GM23338 (cell line): ENCODE data around the gene EIF2B5. TPM values are rescaled to one million over a fixed set of nuclear protein-coding genes. Genes with fewer than 3 reads are reported as not detected.

Experiments
- ATAC-seq: fragments of 200-7000 bp; cut with Tn5 transposase; 3 replicates; pipeline ENCODE4 v1.9.1; 2020
- DNase-seq: peaks from one replicate; pipeline ENCODE4 v3.0.0-alpha.2; 2015; ENCODE audit warnings: low spot score
- H2AFZ ChIP-seq: fragments of 200-600 bp; sonication (generic); 2 replicates; pipeline ENCODE4 v1.8.0; 2016; ENCODE audit warnings: antibody characterized with exemption, mild to moderate bottlenecking, moderate library complexity
- H3F3A ChIP-seq: fragments of 200-600 bp; sonication (generic); replicated peaks from 2 replicates; pipeline ENCODE4 v1.8.0; 2017; ENCODE audit warnings: antibody characterized with exemption, mixed run types, low read depth
- H3K27ac ChIP-seq: fragments of 200-600 bp; sonication (generic); 2 replicates; pipeline ENCODE4 v1.6.1; 2016; ENCODE audit warnings: low read depth
- H3K27me3 ChIP-seq: fragments of 200-600 bp; sonication (generic); 2 replicates; pipeline ENCODE4 v1.8.0; 2016; ENCODE audit warnings: mild to moderate bottlenecking, mixed run types, moderate library complexity; ENCODE audit not compliant: insufficient read depth
- H3K36me3 ChIP-seq: fragments of 200-600 bp; sonication (generic); 2 replicates; pipeline ENCODE4 v1.8.0; 2016; ENCODE audit warnings: mild to moderate bottlenecking; ENCODE audit not compliant: insufficient read depth
- H3K4me1 ChIP-seq: fragments of 200-600 bp; sonication (generic); 2 replicates; pipeline ENCODE4 v1.8.0; 2016; ENCODE audit warnings: mild to moderate bottlenecking, moderate library complexity; ENCODE audit not compliant: insufficient read depth
- H3K4me2 ChIP-seq: fragments of 200-600 bp; sonication (generic); 2 replicates; pipeline ENCODE4 v1.7.1; 2017; ENCODE audit warnings: mixed run types
- H3K4me3 ChIP-seq: fragments of 200-600 bp; sonication (generic); 2 replicates; pipeline ENCODE4 v1.6.1; 2016; ENCODE audit warnings: mixed run types
- H3K79me2 ChIP-seq: fragments of 200-600 bp; sonication (generic); replicated peaks from 2 replicates; pipeline ENCODE4 v1.8.0; 2017; ENCODE audit warnings: mild to moderate bottlenecking; ENCODE audit not compliant: insufficient read depth
- H3K9me2 ChIP-seq: fragments of 200-600 bp; sonication (generic); 2 replicates; pipeline ENCODE4 v1.8.0; 2017; ENCODE audit not compliant: insufficient read depth
- H4K20me1 ChIP-seq: fragments of 200-600 bp; sonication (generic); replicated peaks from 2 replicates; pipeline ENCODE4 v1.8.0; 2017; ENCODE audit warnings: mild to moderate bottlenecking; ENCODE audit not compliant: insufficient read depth
- H3K27ac Mint-ChIP-seq: 2 replicates; pipeline ENCODE4 v1.8.0; 2020; ENCODE audit warnings: inconsistent platforms, mild to moderate bottlenecking, moderate library complexity, mixed read lengths
- H3K27me3 Mint-ChIP-seq: 3 replicates; pipeline ENCODE4 v1.8.0; 2022; ENCODE audit warnings: low read depth, mild to moderate bottlenecking, moderate library complexity, mixed read lengths, inconsistent platforms; ENCODE audit not compliant: insufficient read depth, poor library complexity
- H3K36me3 Mint-ChIP-seq: 3 replicates; pipeline ENCODE4 v1.8.0; 2021; ENCODE audit warnings: low read depth, mild to moderate bottlenecking, inconsistent platforms, moderate library complexity, mixed read lengths
- H3K4me1 Mint-ChIP-seq: 3 replicates; pipeline ENCODE4 v1.8.0; 2020; ENCODE audit warnings: mild to moderate bottlenecking, inconsistent platforms, mixed read lengths
- H3K4me3 Mint-ChIP-seq: 3 replicates; pipeline ENCODE4 v1.8.0; 2021; ENCODE audit warnings: moderate library complexity, mild to moderate bottlenecking, inconsistent platforms, mixed read lengths
- H3K9me3 Mint-ChIP-seq: 3 replicates; pipeline ENCODE4 v1.8.0; 2020; ENCODE audit warnings: moderate library complexity, mild to moderate bottlenecking, inconsistent platforms, mixed read lengths
- CREB1 ChIP-seq: fragments of 250-450 bp; sonication (Bioruptor Pico); IDR thresholded peaks from 2 replicates; pipeline ENCODE4 v1.5.0; 2020; ENCODE audit warnings: low read depth, mild to moderate bottlenecking, moderate library complexity
- CTCF ChIP-seq, 2 experiments: fragments of 200-600 bp in 1 of 2; sonication (generic) in 1 of 2; conservative IDR thresholded peaks; 2 replicates each; pipeline versions ENCODE4 v1.5.1 to v1.6.1; 2016 to 2017; ENCODE audit warnings: antibody characterized with exemption in 2 of 2, low read depth in 2 of 2, mild to moderate bottlenecking in 2 of 2, moderate library complexity in 1 of 2
- ETS1 ChIP-seq: IDR thresholded peaks from 2 replicates; pipeline ENCODE4 v1.6.1; 2016; ENCODE audit warnings: antibody characterized with exemption
- EZH2 ChIP-seq: fragments of 200-600 bp; sonication (generic); IDR thresholded peaks from one replicate; pipeline ENCODE4 v1.8.0; 2017; ENCODE audit warnings: antibody characterized with exemption, mild to moderate bottlenecking, low read depth; ENCODE audit not compliant: unreplicated experiment
- EZH2phosphoT487 ChIP-seq: fragments of 200-600 bp; sonication (generic); IDR thresholded peaks from one replicate; pipeline ENCODE4 v1.8.1; 2018; ENCODE audit warnings: antibody characterized with exemption; ENCODE audit not compliant: unreplicated experiment
- JUNB ChIP-seq: IDR thresholded peaks from one replicate; pipeline ENCODE4 v1.6.1; 2016; ENCODE audit warnings: antibody characterized with exemption; ENCODE audit not compliant: unreplicated experiment
- NANOG ChIP-seq: IDR thresholded peaks from 2 replicates; pipeline ENCODE4 v1.6.1; 2016; ENCODE audit warnings: antibody characterized with exemption, borderline replicate concordance
- POLR2AphosphoS5 ChIP-seq: IDR thresholded peaks from 2 replicates; pipeline ENCODE4 v1.6.1; 2016; ENCODE audit warnings: antibody characterized with exemption, low read depth
- REST ChIP-seq: IDR thresholded peaks from one replicate; pipeline ENCODE4 v1.6.1; 2018; ENCODE audit warnings: antibody characterized with exemption; ENCODE audit not compliant: unreplicated experiment
- STAT1 ChIP-seq: IDR thresholded peaks from one replicate; pipeline ENCODE4 v1.6.1; 2016; ENCODE audit warnings: antibody characterized with exemption; ENCODE audit not compliant: unreplicated experiment
- ZNF114 ChIP-seq: fragments of 250-450 bp; sonication (Bioruptor Pico); IDR thresholded peaks from 2 replicates; pipeline ENCODE4 v1.5.0; 2020; ENCODE audit warnings: mild to moderate bottlenecking, moderate library complexity
- ZNF331 ChIP-seq: fragments of 250-450 bp; sonication (Bioruptor Pico); IDR thresholded peaks from 2 replicates; pipeline ENCODE4 v1.5.0; 2020; ENCODE audit warnings: low read depth, mild to moderate bottlenecking, moderate library complexity
- ZNF462 ChIP-seq: fragments of 250-450 bp; sonication (Bioruptor Pico); IDR thresholded peaks from 2 replicates; pipeline ENCODE4 v1.5.0; 2020; ENCODE audit warnings: mild to moderate bottlenecking, moderate library complexity
- polyA plus RNA-seq: library from polyadenylated mRNA; unstranded; fragments of >200 nt; fragmentation: Nextera tagmentation; extraction: Ambion mirVana; gene quantifications from 2 replicates; pipeline ENCODE4 v1.2.1, GENCODE V29; 2016
- total RNA-seq: library from RNA; depleted of rRNA; stranded (reverse); fragments of >200 nt; shearing (Covaris generic); gene quantifications from 2 replicates; pipeline ENCODE4 v1.2.3, GENCODE V29; 2014

The EIF2B5 gene
- total and polyA plus RNA-seq, 2 experiments from 2014 or later: 26.4 to 43.3 TPM

GRCh38 chr3:184177767-184178306 is 42.7 kb downstream of the EIF2B5 start:
- Histone ChIP-seq H3K4me2 (no peak overlapping the region), H3F3A (0 out of 2 replicates have a peak, but pooled peaks cover 7% of the 10 kb centered on the region), H3K4me3 (no peak overlapping the region), H3K79me2 (peaks cover 40% of the 10 kb centered on the region), H3K9me2 (no peaks in the 10 kb centered on the region), H3K27me3 (no peaks in the 10 kb centered on the region), H3K4me1 (peaks cover 15% of the 10 kb centered on the region), H3K36me3 (peaks cover 25% of the 10 kb centered on the region), H2AFZ (no peak overlapping the region), H4K20me1 (peaks cover 4% of the 10 kb centered on the region), H3K27ac (peak overlapping the region; percentile 97)
- Mint-ChIP-seq H3K4me3 (peak overlapping the region; percentile 98; the same call in 1 of the 3 replicates), H3K36me3 (peaks cover 63% of the 10 kb centered on the region), H3K9me3 (no peaks in the 10 kb centered on the region), H3K27ac (peak overlapping the region; percentile 99; the same call in 1 of the 2 replicates), H3K4me1 (peaks cover 28% of the 10 kb centered on the region), H3K27me3 (peaks cover 5% of the 10 kb centered on the region)
- no peak for ATAC-seq
- TF ChIP-seq POLR2AphosphoS5 (no peak), JUNB (no peak), REST (no peak), ZNF331 (no peak), ETS1 (no peak), ZNF114 (CRISPR knock-in tag) (no peak), CREB1 (no peak), CTCF (conservative IDR thresholded peaks at IDR 0.05; ENCODE audit: low read depth in 2 of 2) (no peak), STAT1 (no peak), EZH2 (no peak), ZNF462 (no peak), NANOG (no peak), EZH2phosphoT487 (no peak)
- no peak for DNase-seq
